KBM-7 (cell line): ENCODE data around the gene OR1F1.

Source experiments
- DNase-seq: peaks from one replicate; pipeline ENCODE4 v3.0.0-alpha.2; 2015
- in situ Hi-C: fragments of 300-500 bp; cut with MboI; formaldehyde crosslinking; loops from 2 replicates; pipeline ENCODE4 v1.14.3; 2020; ENCODE audit warnings: low sequenced_read_pairs, low pct_unique_long_range_greater_than_20kb, mixed read lengths

OR1F1 gene

GRCh38 chr16:3235856-3236669, 48.1 kb downstream of the OR1F1 start:
- in situ Hi-C loops, result no loop called here
- DNase-seq, result no peak

GRCh38 chr16:3241761-3242160, 53.8 kb downstream of the OR1F1 start:
- in situ Hi-C loops, result no loop called here
- DNase-seq, result no peak

GRCh38 chr16:3242709-3243108, 54.7 kb downstream of the OR1F1 start:
- in situ Hi-C loops, result no loop called here
- no peak for DNase-seq

GRCh38 chr16:3243882-3244281, 55.9 kb downstream of the OR1F1 start:
- in situ Hi-C loops, result no loop called here
- no peak for DNase-seq

- DNase-seq, result no peak
- in situ Hi-C loops, result no loop called here
Measured at GRCh38 chr16:3246002-3246401, 58.0 kb downstream of the OR1F1 start.

- DNase-seq, result no peak
- in situ Hi-C loops, result no loop called here
Measured at GRCh38 chr16:3246876-3247275, 58.9 kb downstream of the OR1F1 start.

- in situ Hi-C loops, result no loop called here
- DNase-seq, result no peak
Measured at GRCh38 chr16:3248596-3248995, 60.6 kb downstream of the OR1F1 start.

- in situ Hi-C loops, result no loop called here
- DNase-seq, result no peak
Measured at GRCh38 chr16:3249020-3249419, 61.0 kb downstream of the OR1F1 start.

- no peak for DNase-seq
- in situ Hi-C loops, result no loop called here
Measured at GRCh38 chr16:3249451-3249850, 61.4 kb downstream of the OR1F1 start.

- DNase-seq, result no peak
Measured at GRCh38 chr16:3252967-3253366, 65.0 kb downstream of the OR1F1 start.

GRCh38 chr16:3254309-3254708, 66.3 kb downstream of the OR1F1 start:
- no peak for DNase-seq
- in situ Hi-C loops, result no loop called here

More at GRCh38 chr16:3252967-3253366, 65.0 kb downstream of the OR1F1 start:
- in situ Hi-C loops, result no loop called here
